ENCODE results near the gene APOBEC3B.

Gene APOBEC3B

DNA sequence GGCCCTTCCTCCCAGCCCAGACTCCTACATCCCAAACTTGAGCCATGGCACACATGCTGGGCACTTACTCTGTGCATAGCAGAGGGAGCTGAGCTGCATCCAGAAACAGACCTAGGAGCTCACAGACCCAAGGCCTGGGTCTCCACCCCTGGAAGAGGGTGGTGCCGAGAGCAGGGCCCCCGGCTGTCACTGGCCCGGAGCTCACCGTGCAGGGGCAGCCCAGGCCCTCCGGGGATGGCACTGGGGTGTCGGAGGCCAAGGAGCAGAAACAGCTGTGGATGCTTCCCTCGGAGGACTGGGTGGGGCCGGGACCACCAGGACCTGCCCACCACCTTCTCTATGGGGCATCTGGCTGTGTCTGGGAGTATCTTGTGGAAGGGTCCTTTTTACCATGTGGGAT is 29.1 kb upstream of the APOBEC3B start:
- no peaks in the 10 kb centered on the region for H3K9me2 ChIP-seq (ENCODE audit: low read depth, low read length)
- H3K79me2 ChIP-seq (ENCODE audit: insufficient read depth, low read length), result no peaks in the 10 kb centered on the region
- TF ChIP-seq CTCF (IDR thresholded peaks at IDR 0.05; ENCODE audit: low read length) (no peak), EZH2 (IDR thresholded peaks at IDR 0.05; ENCODE audit: borderline replicate concordance, low read length) (no peak)
- no peak overlapping the region for H3K9ac ChIP-seq (ENCODE audit: low read length)
- no peak overlapping the region for H3K4me2 ChIP-seq (ENCODE audit: low read length)
- H3K9me3 ChIP-seq (ENCODE audit: low read length), result no peaks in the 10 kb centered on the region
- H4K20me1 ChIP-seq (ENCODE audit: insufficient read depth, low read length), result no peaks in the 10 kb centered on the region
- no peaks in the 10 kb centered on the region for H3K4me1 ChIP-seq (ENCODE audit: insufficient read depth, low read length, severe bottlenecking)
- no peaks in the 10 kb centered on the region for H3K27me3 ChIP-seq (ENCODE audit: insufficient read depth, low read length)
- H2AFZ ChIP-seq (ENCODE audit: low read length), result no peak overlapping the region
- H3K36me3 ChIP-seq (ENCODE audit: insufficient read depth, low read length), result no peaks in the 10 kb centered on the region
- no peaks in the 10 kb centered on the region for H3F3A ChIP-seq (ENCODE audit: insufficient read depth, low read length)
- H3K27ac ChIP-seq (ENCODE audit: low read depth, low read length, poor library complexity, severe bottlenecking), result no peak overlapping the region
- no peak overlapping the region for H3K4me3 ChIP-seq (ENCODE audit: low read depth, low read length, poor library complexity, severe bottlenecking)

- Histone ChIP-seq H2AFZ (ENCODE audit: low read length) (no peak overlapping the region), H3K9ac (ENCODE audit: low read length) (no peak overlapping the region), H3K4me3 (ENCODE audit: low read depth, low read length, poor library complexity, severe bottlenecking) (no peak overlapping the region), H3K4me2 (ENCODE audit: low read length) (no peak overlapping the region), H3K79me2 (ENCODE audit: insufficient read depth, low read length) (no peaks in the 10 kb centered on the region), H3K36me3 (ENCODE audit: insufficient read depth, low read length) (no peaks in the 10 kb centered on the region), H3K27me3 (ENCODE audit: insufficient read depth, low read length) (0 out of 2 replicates have a peak, but pooled peaks cover 3% of the 10 kb centered on the region), H3K4me1 (ENCODE audit: insufficient read depth, low read length, severe bottlenecking) (no peaks in the 10 kb centered on the region), H3F3A (ENCODE audit: insufficient read depth, low read length) (no peaks in the 10 kb centered on the region), H4K20me1 (ENCODE audit: insufficient read depth, low read length) (no peaks in the 10 kb centered on the region), H3K9me3 (ENCODE audit: low read length) (no peaks in the 10 kb centered on the region), H3K27ac (ENCODE audit: low read depth, low read length, poor library complexity, severe bottlenecking) (no peak overlapping the region), H3K9me2 (ENCODE audit: low read depth, low read length) (no peaks in the 10 kb centered on the region)
- TF ChIP-seq CTCF (IDR thresholded peaks at IDR 0.05; ENCODE audit: low read length), result no peak
- no peak for TF ChIP-seq EZH2 (IDR thresholded peaks at IDR 0.05; ENCODE audit: borderline replicate concordance, low read length)
Observed at GRCh38 chr22:38953577-38954413, 28.4 kb upstream of the APOBEC3B start.

DNA sequence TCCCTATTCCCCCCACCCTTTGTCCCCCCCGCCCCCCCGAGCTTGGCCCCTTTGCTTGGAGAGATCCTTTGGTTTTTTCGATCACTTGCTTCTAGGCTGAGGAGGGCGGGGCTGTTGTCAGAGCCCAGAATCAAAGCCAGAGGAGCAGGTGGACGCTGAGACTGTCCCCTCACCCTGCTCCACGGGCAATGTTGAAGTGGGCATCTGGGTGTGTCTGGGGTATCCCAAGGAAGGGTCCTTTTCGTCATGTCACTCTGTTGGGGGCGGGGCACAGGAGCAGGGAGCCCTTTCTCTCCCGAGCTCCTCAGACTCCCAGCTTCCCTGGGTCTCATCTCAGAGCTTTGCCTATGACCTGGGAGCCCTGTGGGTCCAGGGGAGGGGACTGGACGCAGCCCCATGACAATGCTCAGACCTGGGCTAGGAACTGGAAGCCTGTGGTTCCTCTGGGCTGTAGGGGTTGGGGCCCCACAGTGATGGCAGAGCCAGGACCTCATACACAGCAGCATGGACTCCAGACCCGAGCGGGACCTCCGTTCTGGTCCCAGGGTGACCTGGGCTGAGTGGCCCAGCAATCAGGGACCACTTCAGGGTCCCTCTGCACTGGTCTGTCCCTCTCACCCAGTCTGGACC is 27.6 kb upstream of the APOBEC3B start:
- H3K9ac ChIP-seq (ENCODE audit: low read length), result no peak overlapping the region
- no peak overlapping the region for H3K4me2 ChIP-seq (ENCODE audit: low read length)
- no peaks in the 10 kb centered on the region for H4K20me1 ChIP-seq (ENCODE audit: insufficient read depth, low read length)
- H3K4me1 ChIP-seq (ENCODE audit: insufficient read depth, low read length, severe bottlenecking), result no peaks in the 10 kb centered on the region
- 0 out of 2 replicates have a peak, but pooled peaks cover 3% of the 10 kb centered on the region for H3K27me3 ChIP-seq (ENCODE audit: insufficient read depth, low read length)
- no peaks in the 10 kb centered on the region for H3K9me2 ChIP-seq (ENCODE audit: low read depth, low read length)
- H3K79me2 ChIP-seq (ENCODE audit: insufficient read depth, low read length), result no peaks in the 10 kb centered on the region
- no peaks in the 10 kb centered on the region for H3F3A ChIP-seq (ENCODE audit: insufficient read depth, low read length)
- H2AFZ ChIP-seq (ENCODE audit: low read length), result no peak overlapping the region
- no peak overlapping the region for H3K27ac ChIP-seq (ENCODE audit: low read depth, low read length, poor library complexity, severe bottlenecking)
- H3K9me3 ChIP-seq (ENCODE audit: low read length), result no peaks in the 10 kb centered on the region
- TF ChIP-seq EZH2 (IDR thresholded peaks at IDR 0.05; ENCODE audit: borderline replicate concordance, low read length), result no peak
- TF ChIP-seq CTCF (IDR thresholded peaks at IDR 0.05; ENCODE audit: low read length), result no peak
- no peak overlapping the region for H3K4me3 ChIP-seq (ENCODE audit: low read depth, low read length, poor library complexity, severe bottlenecking)
- no peaks in the 10 kb centered on the region for H3K36me3 ChIP-seq (ENCODE audit: insufficient read depth, low read length)

Measured in OCI-LY1 (cell line).